ENCODE results near the gene FAM200A. TPM values are rescaled to one million over a fixed set of nuclear protein-coding genes. Genes with fewer than 3 reads are reported as not detected.

Gene FAM200A
- polyA plus RNA-seq, 1 donor, result 10.5 TPM

Other genes with a start within 250 kb of the FAM200A start
- 188 TPM for gene ARPC1A, start 226.2 kb downstream of the FAM200A start, polyA plus RNA-seq
- gene ARPC1B, start 177.4 kb downstream of the FAM200A start, polyA plus RNA-seq, result 73.1 TPM
- gene PDAP1, start 143.5 kb downstream of the FAM200A start, polyA plus RNA-seq, result 94.9 TPM
- 72.8 TPM for gene BUD31, start 143.1 kb downstream of the FAM200A start, polyA plus RNA-seq
- 5.9 TPM for gene PTCD1, start 113.3 kb downstream of the FAM200A start, polyA plus RNA-seq
- gene CPSF4, start 113.2 kb downstream of the FAM200A start, polyA plus RNA-seq, result 29.6 TPM
- gene ATP5MF, start 85.9 kb downstream of the FAM200A start, polyA plus RNA-seq, result 386 TPM
- gene ZNF789, start 79.2 kb downstream of the FAM200A start, polyA plus RNA-seq, result 61.3 TPM
- gene ZNF394, start 51.8 kb downstream of the FAM200A start, polyA plus RNA-seq, result 22.9 TPM
- 8.6 TPM for gene ZKSCAN5, start 47.5 kb downstream of the FAM200A start, polyA plus RNA-seq
- 83.0 TPM for gene ZNF655, start 6.5 kb upstream of the FAM200A start, polyA plus RNA-seq
- 1.3 TPM for gene TMEM225B, start 46.2 kb upstream of the FAM200A start, polyA plus RNA-seq
- gene ZSCAN25, start 64.8 kb upstream of the FAM200A start, polyA plus RNA-seq, result 14.3 TPM
- 139 TPM for gene CYP3A5, start 127.9 kb upstream of the FAM200A start, polyA plus RNA-seq
- gene CYP3A7, start 183.1 kb upstream of the FAM200A start, polyA plus RNA-seq, result 1.8 TPM
- gene CYP3A4, start 232.1 kb upstream of the FAM200A start, polyA plus RNA-seq, result 14.3 TPM

All from large intestine (tissue), 1 donor.